GM18498 (cell line): ENCODE measurements around the gene METTL8.
"Not testable (repeated sequence)": the region's sequence is repeated elsewhere in the genome, so short reads cannot be mapped to it uniquely, and the experiment has no call there.

ENCODE experiments used
- ATAC-seq: cut with Tn5 transposase; IDR thresholded peaks from one replicate; pipeline ENCODE4 v1.9.1; 2021; ENCODE audit warnings: mild to moderate bottlenecking, moderate library complexity; ENCODE audit not compliant: unreplicated experiment

The METTL8 gene

GRCh38 chr2:171316755-171317337, 116.9 kb downstream of the METTL8 start:
- no peak for ATAC-seq

DNA sequence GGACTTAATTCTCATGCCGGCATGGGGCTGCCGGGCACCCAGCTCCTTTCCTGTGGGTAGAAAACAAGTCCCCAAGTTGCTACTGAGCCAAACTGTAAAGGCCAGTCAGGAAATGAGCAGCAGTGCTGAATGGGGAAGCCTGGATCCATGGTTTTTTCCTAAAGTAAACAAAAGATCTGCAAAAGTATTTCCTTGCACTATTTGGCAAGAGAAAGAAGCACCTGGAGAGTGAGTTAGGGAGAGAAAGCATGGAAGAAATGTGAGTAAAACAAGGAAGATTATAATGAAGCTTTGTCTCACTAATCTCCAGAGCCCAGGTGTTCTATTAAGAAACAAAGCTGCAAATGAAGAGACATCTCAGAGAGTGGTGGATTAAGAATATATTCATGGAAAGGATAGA, 117.6 kb downstream of the METTL8 start:
- no peak for ATAC-seq

GRCh38 chr2:171315781-171316180, 118.0 kb downstream of the METTL8 start:
- ATAC-seq: no peak

DNA sequence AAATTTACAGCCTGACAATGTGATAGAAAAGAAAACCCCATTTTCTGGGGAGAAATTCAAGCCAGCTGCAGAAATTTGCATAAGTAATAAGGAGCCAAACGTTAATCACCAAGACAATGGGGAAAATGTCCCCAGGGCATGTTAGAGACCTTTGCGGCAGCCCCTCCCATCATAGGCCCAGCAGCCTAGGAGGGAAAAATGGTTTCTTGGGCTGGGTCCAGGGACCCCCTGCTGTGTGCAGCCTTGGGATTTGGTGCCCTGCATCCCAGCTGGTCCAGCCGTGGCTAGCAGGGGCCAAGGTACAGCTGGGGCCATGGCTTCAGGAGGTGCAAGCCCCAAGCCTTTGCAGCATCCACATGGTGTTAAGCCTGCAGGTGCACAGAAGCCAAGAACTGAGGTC, 121.6 kb downstream of the METTL8 start:
- ATAC-seq: not testable (repeated sequence)

GRCh38 chr2:171311589-171311988, 122.2 kb downstream of the METTL8 start:
- ATAC-seq: not testable (repeated sequence)

- no peak for ATAC-seq
These were observed 122.9 kb downstream of the METTL8 start for GRCh38 chr2:171310889-171311288.

- no peak for ATAC-seq
These were observed 124.1 kb downstream of the METTL8 start for GRCh38 chr2:171309455-171310286.

DNA sequence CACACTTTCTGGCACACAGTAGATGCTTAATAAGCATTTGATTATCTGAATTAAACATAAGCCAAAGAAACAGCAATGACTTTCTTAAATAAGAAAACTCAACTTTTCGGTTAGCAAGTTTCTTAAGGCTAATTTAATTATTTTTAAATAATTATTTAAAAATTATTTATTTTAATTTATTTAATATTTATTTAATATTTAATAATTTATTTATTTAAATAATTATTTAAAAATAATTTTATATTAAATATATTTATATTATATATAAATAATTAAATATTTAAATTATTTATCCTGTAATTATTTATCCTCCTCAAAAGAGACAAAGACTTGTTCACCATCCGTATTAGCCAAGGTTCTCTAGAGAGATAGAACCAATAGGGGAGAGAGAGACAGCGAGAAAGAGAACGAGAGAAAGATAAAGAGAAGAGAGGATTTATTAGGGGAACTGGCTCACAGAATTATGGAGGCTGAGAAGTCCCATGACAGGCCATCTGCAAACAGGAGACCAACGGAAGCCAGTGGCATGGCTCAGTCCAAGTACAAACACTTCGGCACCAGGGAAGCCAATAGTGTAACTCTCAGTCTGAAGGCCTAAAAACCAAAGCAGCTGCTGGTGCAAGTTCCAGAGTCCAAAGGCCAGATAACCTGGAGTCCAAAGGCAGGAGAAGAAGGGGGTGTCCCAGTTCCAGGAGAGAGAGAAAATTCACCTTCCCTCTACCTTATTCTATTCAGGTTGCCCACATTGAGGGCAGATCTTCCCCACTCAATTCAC, 125.3 kb downstream of the METTL8 start:
- no peak for ATAC-seq

DNA sequence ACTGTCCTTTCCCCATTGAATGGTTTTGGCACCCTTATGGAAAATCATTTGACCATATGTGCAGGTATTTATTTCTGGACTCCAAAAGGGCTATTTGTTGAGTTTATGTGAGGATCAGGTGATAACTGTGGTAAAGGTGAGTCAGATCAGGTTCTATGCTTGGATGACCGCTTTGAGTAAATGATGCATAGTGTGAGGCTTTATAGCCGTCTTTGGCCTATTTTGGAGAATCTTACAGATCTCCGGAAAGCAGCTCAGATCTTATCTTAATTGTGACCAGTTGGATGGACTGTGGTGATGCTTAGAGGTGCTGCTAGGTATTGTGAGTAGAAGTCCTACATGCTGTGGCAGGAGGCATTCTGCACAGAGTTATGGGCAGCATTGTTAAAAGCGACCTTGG, 126.2 kb downstream of the METTL8 start:
- peak; percentile 78 for ATAC-seq

DNA sequence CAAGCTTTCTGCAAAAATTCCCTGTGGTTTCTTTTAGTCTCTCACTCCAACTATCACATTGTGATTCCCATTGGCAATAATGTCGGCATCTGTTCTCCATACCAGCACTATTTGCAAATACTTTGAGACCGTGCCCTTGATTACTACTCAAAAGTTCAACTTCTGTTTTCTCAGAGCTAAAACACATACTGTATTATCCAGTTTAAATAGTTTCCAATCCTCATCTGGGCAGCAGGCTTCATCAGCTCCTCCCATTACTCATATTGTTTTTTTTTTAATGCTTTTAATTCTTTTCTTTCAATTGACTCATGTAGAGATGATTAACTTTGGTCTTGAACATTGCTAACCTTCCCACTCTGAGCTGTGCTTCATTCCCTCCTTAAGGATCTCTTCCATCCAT, 135.8 kb downstream of the METTL8 start:
- ATAC-seq: no peak

GRCh38 chr2:171294608-171295007, 139.2 kb downstream of the METTL8 start:
- no peak for ATAC-seq

- ATAC-seq: no peak
These were observed 140.1 kb downstream of the METTL8 start for GRCh38 chr2:171293661-171294060.

- ATAC-seq: no peak
These were observed 143.8 kb downstream of the METTL8 start for GRCh38 chr2:171289991-171290390.

- ATAC-seq: no peak
These were observed 144.5 kb downstream of the METTL8 start for GRCh38 chr2:171289316-171289715.

- no peak for ATAC-seq
These were observed 146.2 kb downstream of the METTL8 start for GRCh38 chr2:171287611-171288010.

DNA sequence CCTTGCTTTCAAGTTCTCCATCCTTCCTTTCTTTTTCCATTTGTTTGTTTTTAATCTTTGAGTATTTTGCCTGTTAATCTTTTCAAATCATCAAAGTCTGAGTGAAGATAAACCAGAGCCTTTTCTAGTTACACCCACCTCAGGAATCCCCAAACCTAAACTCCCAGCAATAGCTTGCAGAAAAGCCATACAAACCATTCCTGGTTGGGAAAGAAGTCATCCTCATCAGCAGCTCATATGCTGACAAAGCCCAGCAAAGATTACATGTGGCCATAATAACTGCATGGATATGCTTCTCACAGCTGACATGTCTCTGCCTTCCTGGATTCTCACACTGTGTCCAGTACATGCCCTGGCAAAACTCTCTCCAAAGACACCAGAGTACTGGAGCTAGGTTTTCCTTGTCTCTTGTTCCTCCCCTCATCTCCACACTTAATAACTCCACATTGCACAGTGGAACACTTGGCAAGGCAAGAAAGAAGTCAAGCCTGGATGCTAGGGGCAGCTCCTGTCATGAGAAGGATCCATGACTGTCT, 146.7 kb downstream of the METTL8 start:
- ATAC-seq: no peak

DNA sequence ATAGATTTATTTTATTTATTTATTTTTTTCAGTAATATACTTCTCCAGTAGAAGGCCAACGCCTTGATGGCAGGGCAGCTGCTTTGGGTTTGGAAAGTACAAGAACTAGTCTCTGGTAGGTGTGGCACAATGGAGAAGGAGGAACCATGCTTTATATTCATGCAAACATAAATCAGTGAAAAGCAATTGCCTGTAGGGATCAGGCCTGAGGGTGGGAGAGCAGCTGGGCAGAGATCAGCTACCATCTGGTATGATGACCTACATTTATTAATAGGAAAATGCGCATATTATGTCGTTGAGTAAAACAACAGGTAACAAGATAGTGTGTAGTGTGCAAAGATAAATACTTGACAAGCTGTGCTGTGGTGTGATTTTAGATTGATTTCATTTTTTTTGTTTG, 152.7 kb downstream of the METTL8 start:
- no peak for ATAC-seq

DNA sequence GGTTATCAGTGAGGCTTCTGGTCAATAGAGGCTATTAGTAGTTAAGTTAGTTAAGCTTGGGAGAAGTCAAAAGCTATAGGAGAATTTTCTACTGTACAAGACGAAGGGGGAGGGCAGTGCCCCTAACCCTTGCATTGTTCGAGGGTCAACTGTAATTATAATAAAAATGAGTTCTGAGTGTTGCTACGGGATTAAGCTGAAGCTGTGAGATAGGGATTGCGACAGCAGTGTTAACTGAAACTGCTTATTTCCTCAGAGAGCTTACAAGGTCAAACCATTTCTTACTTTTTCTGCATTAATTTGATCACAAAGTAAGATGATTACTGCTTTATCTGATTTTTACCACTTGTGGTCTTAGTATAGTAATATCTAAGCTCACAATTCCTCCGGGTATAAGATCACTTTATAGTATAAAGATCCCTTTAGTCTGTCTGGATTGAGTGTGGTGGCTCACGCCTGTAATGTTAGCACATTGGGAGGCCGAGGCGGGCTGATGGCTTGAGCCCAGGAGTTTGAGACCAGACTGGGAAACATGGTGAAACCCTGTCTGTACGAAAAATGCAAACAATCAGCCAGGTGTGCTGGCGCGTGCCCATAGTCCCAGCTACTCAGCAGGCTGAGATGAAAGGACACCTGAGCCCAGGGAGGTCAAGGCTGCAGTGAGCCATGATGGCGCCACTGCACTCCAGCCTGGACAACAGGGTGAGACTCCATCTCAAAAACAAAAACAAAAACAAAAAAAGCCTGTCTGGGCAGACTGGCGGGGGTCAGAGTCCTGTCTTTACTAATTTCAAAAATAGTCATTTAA, 153.6 kb downstream of the METTL8 start:
- ATAC-seq: no peak

GRCh38 chr2:171274757-171275156, 159.0 kb downstream of the METTL8 start:
- no peak for ATAC-seq

DNA sequence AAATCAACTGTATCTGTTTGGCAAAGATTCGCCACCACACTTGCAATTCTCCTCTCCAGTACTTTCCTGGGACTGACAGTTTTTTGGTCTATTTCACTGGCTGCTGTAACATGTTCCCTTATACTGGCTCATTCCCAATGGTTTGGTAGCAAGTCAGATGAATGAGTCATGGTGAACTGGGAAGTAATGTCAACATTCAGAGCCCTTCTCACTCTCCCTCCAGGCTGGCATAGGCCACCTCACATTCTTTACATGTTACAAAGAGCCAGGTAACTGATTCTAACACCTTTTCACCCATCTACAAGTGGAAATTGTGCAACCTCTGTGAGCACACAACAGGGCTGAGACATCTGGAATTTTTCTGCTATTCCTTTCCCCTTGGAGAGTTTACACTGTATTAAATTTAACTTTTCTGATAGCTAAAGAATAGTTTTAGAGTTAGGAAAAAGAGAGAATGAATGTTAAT, 161.8 kb downstream of the METTL8 start:
- ATAC-seq: no peak

DNA sequence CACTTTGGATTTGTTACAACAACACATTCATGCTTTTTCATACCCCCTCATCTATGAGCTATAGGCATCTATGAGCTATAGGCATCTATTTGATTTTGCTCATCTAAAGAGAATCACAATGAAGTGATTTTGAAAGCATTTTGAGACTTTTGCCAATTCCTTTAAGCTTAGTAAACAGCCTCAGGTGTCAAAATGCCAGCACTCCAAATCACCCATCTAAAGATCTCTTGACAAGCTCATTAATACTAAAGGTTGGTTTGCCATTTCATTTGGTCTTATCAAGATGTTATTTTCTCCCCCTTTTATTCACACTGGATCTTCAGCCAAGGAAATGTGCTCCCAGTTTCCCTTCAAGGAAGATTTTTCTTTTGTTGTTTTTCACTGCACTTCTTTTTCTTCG, 162.4 kb downstream of the METTL8 start:
- ATAC-seq: no peak
